ENCODE data around the gene TMEM61.

- TF ChIP-seq CTCF (conservative IDR thresholded peaks at IDR 0.05 in 1 of 2, IDR thresholded peaks at IDR 0.05 in 1 of 2; ENCODE audit: low read depth in 1 of 2, low read length in 2 of 2) (no peak), EZH2 (IDR thresholded peaks at IDR 0.05; ENCODE audit: low read length, missing control alignments) (no peak)
Observed at GRCh38 chr1:54970901-54971300, 9.5 kb upstream of the TMEM61 start.
